GM18909 (cell line): Measurements from ENCODE around the gene DNAH10.

ENCODE experiments used
- ATAC-seq: cut with Tn5 transposase; IDR thresholded peaks from one replicate; pipeline ENCODE4 v1.9.1; 2021; ENCODE audit warnings: mild to moderate bottlenecking; ENCODE audit not compliant: unreplicated experiment, poor library complexity

Gene DNAH10, protein sequence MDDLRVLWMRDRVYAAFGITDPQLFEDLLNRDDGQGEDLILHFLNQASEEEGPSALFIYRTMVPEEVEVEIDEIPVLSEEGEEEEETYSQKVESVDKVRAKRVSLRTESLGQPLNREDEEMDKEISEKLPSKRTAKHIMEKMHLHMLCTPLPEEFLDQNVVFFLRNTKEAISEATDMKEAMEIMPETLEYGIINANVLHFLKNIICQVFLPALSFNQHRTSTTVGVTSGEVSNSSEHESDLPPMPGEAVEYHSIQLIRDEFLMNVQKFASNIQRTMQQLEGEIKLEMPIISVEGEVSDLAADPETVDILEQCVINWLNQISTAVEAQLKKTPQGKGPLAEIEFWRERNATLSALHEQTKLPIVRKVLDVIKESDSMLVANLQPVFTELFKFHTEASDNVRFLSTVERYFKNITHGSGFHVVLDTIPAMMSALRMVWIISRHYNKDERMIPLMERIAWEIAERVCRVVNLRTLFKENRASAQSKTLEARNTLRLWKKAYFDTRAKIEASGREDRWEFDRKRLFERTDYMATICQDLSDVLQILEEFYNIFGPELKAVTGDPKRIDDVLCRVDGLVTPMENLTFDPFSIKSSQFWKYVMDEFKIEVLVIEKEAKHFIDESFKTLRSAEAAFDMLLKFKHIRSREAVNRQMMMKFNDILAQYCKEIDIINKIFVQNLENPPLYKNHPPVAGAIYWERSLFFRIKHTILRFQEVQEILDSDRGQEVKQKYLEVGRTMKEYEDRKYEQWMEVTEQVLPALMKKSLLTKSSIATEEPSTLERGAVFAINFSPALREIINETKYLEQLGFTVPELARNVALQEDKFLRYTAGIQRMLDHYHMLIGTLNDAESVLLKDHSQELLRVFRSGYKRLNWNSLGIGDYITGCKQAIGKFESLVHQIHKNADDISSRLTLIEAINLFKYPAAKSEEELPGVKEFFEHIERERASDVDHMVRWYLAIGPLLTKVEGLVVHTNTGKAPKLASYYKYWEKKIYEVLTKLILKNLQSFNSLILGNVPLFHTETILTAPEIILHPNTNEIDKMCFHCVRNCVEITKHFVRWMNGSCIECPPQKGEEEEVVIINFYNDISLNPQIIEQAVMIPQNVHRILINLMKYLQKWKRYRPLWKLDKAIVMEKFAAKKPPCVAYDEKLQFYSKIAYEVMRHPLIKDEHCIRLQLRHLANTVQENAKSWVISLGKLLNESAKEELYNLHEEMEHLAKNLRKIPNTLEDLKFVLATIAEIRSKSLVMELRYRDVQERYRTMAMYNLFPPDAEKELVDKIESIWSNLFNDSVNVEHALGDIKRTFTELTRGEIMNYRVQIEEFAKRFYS (N-terminal part only)

GRCh38 chr12:123761841-123762714 lies at the start of gene DNAH10:
DNAH10 (plus strand) TSS chr12:123762301; CDS start chr12:123762337, 36 bp downstream.
- ATAC-seq, result peak; percentile 79

GRCh38 chr12:123712780-123713319 lies 49.3 kb upstream of the DNAH10 start:
- no peak for ATAC-seq

DNA sequence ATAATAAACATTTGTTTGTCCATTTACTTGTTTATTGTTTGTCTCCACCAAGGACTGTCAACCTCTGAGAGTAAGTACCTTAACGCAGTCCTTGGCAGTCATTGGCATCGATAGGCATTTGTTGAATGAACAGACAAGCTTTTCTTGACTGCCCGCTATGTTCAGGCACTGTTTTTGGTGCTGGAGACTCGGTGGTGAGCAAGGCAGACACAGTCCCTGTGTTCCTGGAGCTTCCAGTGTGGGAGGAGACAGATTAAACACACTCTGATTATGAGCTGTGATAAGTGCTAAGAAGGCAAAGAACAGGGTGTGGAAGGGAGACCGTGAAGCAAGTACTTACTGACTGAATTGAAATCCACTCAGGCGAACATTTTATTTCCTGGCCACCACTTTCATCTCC lies 48.7 kb upstream of the DNAH10 start:
- ATAC-seq, result no peak

- peak; percentile 30 for ATAC-seq
These were observed 48.1 kb upstream of the DNAH10 start for GRCh38 chr12:123713823-123714585.

DNA sequence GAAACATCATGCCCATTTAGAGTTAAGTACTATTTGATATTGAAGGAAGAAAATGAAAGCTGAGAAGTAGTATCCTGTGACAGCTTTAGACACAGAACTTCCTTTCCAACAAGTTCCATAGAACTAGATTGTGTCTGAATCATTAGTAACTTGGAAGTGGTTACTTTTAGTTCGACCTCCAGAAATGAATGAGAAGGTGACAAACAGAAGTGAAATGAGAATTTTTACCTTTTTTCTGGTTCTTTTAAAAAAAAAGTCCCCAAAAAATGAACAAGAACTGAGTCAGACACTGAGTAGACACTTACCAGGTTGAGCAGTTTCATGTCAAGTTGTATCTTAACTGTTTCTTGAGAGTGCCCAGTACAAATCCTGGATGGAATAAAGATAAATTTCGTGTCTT lies 46.9 kb upstream of the DNAH10 start:
- no peak for ATAC-seq

GRCh38 chr12:123717350-123717749 lies 44.8 kb upstream of the DNAH10 start:
- ATAC-seq, result no peak

DNA sequence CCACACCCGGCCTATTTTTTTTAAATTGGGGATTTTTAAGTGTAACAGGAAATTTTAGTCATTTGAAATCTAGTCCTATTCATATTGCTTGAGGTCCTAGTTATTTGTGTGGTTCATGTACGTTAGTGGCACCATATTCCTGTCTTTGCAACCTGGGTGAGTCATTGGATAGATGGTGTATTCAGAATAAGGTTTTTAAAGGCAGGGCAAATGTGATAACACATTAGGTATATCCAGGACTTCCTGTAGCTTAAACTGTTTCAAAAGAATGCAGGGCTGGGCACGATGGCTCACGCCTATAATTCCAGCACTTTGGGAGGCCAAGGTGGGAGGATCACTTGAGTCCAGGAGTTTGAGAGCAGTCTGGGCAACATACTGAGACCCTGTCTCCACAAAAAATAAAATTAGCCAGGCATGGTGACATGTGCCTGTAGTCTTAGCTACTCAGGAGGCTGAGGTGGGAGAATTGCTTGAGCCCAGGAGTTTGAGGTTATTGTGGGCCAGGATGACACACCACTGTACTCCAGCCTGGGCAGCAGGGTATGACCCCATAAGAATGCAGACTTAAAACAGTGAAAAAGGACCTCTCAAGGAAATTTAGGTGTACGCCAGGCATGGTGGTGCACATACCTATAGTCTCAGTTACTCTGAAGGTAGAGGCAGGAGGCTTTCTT lies 41.8 kb upstream of the DNAH10 start:
- no peak for ATAC-seq

- no peak for ATAC-seq
These were observed 40.9 kb upstream of the DNAH10 start for GRCh38 chr12:123721245-123721644.

DNA sequence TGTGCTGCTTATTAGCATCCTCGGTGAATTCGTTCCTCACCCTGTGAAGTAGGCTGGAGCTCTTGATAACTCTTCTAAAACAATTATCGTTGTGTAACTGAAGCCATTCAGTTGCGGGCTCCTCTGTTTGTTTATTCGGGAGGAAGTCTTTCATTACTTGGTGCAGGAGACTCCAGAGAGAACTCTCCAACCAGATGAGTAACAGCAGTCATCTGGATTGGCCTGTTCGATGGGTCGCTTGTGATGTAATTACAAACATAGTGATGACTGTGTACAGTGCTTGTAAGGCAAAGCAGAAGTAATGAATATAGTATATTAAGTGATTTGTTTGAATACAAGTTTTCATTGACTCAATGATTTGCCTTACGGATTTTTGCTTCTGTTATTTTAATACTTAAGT lies 39.1 kb upstream of the DNAH10 start:
- no peak for ATAC-seq

DNA sequence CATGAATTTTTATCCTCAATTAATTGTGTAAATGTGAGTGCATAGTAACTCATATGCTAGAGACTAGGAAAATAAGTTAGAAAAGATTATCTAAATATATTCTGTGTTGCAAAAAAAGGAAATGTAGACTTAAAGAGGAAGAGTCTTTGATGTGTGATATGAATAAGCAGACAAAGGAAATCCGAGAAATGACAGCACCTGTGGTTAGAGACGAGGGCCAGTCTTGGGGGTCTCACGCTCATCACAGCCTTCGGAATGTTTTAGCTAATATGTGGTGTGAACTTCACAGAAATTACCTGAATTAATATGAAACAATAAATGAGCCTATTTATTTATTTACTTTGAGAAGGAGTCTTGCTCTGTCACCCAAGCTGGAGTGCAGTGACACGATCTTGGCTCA lies 38.3 kb upstream of the DNAH10 start:
- no peak for ATAC-seq

GRCh38 chr12:123726244-123726643 lies 35.9 kb upstream of the DNAH10 start:
- ATAC-seq, result no peak

- no peak for ATAC-seq
These were observed 35.1 kb upstream of the DNAH10 start for GRCh38 chr12:123726962-123727361.

DNA sequence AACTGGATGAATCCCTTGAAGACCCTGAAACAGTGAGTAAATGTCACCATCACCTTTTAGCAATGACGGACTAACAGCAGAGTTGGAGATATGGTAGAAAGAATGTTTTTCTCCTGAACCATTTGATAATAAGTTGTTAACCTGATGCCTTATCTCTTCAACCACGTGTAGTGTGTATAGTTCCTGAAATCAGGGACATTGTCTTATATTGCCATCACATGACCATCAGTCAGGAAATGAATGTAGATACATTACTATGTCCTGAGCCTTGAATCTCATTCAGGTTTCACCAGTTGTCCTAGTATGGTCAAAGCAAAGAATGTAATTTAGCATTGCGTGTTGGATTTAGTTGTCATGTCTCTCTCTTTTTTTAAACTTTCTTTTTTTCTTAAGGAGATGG lies 34.2 kb upstream of the DNAH10 start:
- no peak for ATAC-seq

DNA sequence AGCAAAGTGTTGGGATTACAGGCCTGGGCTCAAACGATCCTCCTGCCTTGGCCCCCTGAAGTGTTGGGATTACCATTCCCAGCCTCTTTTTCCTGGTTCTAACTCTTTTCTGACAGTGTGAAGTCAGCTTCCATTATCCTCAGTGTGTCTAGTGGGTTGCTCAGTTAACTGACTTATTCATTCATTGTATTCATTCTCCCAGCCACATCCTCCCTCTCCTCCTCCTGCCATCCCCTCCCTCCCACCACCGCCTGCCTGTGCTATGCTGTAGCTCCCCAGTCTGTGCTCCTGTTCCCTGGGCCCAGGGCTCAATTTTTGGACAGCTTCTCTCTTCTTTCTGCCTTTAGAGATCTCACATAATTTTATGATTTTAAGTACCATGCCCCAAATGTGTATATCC lies 30.5 kb upstream of the DNAH10 start:
- ATAC-seq, result no peak

GRCh38 chr12:123732251-123732650 lies 29.9 kb upstream of the DNAH10 start:
- no peak for ATAC-seq

DNA sequence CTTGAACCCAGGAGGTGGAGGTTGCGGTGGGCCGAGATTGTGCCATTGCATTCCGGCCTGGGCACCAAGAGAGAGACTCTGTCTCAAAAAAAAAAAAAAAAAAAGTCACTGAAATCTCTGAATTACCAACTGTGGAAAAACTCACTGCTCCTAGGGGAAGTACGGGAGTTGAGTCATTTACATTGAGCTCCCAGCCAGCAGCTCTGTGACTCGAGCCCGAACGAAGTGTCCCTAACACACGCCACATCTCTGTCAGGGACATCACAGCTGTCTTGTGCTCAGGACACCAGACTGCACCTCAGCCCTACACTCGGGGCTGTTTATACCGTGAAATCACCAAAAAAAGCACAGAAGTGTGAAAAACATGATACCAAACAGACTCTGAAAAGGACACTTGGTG lies 28.9 kb upstream of the DNAH10 start:
- no peak for ATAC-seq

- ATAC-seq, result no peak
These were observed 27.8 kb upstream of the DNAH10 start for GRCh38 chr12:123734268-123734667.

- ATAC-seq, result no peak
These were observed 20.0 kb upstream of the DNAH10 start for GRCh38 chr12:123741937-123742572.
